Stimulated activated CD4-positive, alpha-beta T cell treated with anti-CD3 and anti-CD28 coated beads, Interleukin-15, amount 100 ng/mL, for 24 hours (primary cell): Measurements from ENCODE around the gene TBCK.
"Not testable (repeated sequence)": the region's sequence is repeated elsewhere in the genome, so short reads cannot be mapped to it uniquely, and the experiment has no call there.

ENCODE experiments used
- DNase-seq: peaks from one replicate; pipeline ENCODE4 v3.0.0-alpha.2; 2020

Gene TBCK

DNA sequence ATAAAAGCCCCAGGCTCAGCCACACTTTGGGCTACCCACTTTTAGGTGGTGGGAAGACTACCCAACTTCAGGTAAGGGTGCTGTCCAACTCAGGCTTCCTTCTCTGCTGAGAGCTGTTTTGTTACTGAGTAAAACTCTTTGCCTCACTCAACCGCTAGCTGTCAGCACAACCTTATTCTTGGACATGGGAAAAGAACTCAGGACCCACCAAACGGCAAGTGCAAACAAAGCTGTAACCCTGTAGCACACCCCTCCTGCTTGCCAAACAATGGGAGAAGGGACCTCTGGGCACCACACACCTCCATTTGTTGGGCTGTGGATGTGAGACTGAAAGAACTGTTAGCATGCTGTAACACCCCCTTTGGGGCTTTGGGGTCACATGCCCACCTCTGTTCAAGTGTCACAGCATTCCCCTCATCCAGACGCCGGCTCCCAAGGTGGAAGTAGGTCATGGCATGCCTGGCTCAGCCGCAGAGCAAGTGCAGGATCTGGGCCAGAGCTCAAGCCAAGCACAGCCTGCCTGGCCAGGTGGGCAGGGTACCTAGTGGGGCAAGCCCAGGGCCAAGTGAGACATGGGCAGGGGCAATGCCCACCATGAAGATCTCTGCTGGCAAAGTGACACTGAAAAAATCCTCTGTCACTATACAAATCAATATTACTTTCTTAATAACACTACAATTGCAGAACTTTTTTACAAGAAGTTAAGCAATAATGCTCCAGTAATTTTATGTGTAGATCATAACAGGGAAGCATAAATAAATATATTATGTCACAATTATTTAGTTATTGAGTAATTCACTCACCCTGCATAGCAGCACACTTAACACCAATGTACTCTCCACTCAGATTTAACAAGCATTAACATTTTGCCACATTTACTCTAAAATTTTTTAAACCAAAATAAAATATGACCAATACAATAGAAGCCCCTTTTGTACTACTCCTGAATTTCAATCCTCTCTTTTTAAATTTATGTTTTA lies 107.2 kb downstream of the TBCK start:
- DNase-seq = no peak

DNA sequence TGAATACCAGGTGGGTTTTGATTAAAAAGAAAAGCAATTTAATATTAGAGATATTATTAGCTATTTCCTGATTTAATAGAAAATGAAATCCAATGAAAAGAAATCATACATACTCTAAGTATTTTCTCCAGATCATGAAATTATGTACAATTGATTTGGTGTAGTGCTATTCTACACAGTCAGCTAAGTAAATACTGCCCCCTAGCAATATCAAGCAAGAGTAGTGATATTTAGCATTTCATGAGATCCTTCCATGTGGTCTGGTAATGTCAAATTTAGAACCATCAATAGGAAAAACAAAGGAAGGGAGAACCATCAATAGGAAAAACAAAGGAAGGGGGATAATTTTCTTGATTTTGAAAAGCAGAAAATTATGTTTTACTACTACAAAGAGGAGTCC lies 114.6 kb downstream of the TBCK start:
- DNase-seq = no peak

- DNase-seq = no peak
Measured at GRCh38 chr4:106195435-106195950, 120.5 kb downstream of the TBCK start.

GRCh38 chr4:106194801-106195200 lies 121.2 kb downstream of the TBCK start:
- no peak for DNase-seq

- no peak for DNase-seq
Measured at GRCh38 chr4:106192131-106192530, 123.9 kb downstream of the TBCK start.

DNA sequence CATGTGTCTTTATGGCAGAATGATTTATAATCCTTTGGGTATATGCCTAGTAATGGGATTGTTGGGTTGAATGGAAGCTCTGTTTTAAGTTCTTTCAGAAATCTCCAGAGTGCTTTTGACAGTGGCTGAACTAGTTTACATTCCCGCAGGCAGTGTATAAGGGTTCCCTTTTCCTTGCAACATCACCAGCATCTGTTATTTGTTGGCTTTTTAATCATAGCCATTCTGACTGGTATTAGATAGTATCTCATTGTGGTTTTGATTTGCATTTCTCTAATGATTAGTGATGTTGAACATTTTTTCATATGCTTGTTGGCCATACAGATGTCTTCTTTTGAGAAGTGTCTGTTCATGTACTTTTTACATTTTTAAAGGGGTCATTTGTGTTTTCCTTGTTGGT lies 129.8 kb downstream of the TBCK start:
- no peak for DNase-seq

GRCh38 chr4:106183551-106183950 lies 132.5 kb downstream of the TBCK start:
- DNase-seq = no peak

DNA sequence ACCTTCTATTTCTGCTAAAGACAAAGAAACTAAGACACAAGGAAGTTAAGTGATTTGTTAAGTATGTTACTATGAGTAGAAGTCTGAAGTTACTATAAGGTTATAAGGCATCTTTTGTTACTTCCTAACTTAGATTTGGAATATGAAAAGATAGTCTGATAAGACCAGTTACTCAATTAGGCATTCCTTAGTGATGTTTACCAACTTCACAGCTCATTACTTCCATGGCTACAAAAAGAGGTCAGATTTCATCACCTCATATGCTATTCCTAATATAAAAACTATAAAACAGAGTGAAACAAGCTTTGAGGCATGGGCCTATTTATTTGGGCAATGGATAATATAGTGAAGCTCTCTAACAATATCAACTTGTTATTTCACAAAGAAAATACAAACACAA lies 143.1 kb downstream of the TBCK start:
- DNase-seq = no peak

- DNase-seq = no peak
Measured at GRCh38 chr4:106165351-106166010, 150.5 kb downstream of the TBCK start.

DNA sequence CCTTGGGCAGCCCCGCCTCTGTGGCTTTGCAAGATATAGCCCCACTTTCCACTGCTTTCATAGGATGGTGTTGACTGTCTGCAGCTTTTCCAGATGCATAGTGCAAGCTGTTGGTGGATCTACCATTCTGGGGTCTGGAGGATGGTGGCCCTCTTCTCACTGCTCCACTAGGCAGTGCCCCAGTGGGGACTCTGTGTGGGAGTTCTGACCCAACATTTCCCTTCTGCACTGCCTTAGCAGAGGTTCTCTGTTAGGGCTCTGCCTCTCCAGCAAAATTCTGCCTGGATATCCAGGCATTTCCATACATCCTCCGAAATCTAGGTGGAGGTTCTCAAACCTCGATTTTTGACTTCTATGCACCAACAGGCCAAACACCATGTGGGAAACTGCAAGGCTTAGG lies 153.7 kb downstream of the TBCK start:
- DNase-seq = no peak

DNA sequence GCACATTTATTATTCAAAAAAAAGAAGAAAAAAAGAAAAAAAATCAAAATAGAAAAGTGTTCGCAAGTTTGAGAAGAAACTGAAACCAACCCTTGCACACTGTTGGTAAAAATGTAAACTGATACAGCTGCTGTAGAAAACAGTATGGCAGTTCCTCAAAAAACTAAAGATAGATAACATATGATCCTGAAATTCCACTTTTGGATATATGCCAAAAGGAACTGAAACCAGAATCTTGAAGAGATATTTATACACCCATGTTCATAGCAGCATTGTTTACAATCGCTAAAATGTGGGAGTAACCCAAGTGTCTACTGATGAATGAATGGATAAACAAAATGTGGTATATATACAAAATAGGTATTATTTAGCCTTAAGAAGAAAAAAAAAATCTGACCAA lies 155.4 kb downstream of the TBCK start:
- no peak for DNase-seq

- no peak for DNase-seq
Measured at GRCh38 chr4:106149911-106150310, 166.1 kb downstream of the TBCK start.

- DNase-seq = no peak
Measured at GRCh38 chr4:106149026-106149425, 167.0 kb downstream of the TBCK start.

DNA sequence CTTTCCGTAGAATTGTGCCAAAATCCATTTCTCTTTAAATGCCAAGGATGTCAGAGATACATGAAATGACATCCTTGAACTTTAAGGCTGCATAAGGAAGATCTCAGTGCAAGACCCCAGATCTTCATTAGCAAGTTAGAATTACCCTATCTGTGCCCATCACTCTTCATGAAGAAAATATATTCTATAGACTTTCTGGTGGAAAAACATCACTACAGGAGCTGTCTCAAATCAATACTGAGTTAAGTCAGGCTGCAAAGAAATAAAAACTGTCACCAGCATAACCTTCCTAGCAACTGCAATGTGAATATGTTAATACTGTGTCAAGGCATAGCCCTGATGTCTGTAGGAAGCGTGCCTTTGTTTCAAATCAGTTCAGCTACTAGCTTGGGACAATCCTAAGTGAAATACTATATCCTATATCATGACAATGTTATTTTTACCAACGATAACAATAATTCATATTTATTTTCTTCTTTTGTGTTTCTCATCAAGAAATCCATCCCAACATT lies 173.3 kb downstream of the TBCK start:
- DNase-seq = no peak

DNA sequence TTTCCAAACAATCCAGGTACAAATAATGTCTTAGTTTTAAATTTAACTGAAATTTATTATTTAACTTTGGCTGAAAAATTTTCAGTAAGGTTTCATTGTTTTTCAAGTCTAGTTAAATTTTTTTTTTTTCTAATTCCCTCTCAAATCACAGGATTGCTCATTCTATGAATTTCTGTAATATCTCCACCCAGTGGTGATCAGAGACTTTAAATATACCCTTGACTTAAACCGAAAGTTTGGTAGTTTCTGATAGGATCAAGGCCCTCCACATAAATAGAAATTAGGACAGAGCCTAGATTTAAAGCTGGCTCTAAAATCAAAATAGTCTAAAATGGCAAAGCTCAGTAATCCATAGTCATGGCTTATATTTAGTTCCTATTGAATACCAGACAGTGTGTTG lies 175.4 kb downstream of the TBCK start:
- no peak for DNase-seq

DNA sequence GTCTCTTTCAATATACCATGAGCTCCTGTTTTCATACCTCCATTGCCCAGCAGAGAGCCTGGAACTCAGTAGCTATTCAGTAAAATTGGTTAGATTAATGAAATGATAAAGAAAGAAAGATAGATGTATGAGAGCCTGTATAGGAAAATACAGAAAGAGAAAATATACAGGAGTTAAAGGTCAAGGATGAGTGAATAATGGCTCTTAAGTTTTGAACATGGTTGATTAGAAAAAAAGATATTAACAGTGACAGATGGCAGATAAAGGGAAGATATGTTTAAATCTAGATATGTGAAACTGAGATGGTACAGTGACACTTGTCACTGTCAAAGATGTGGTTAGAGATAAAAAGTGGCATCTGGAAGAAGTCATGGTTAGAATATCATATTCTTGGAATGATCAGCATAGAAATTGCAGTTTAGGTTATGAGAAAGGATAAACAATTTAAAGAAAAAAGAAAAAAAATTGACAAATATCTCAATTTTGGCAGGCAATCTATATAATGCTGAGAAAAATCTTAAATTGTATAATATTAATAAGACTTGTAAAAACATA lies 179.2 kb downstream of the TBCK start:
- DNase-seq = no peak

GRCh38 chr4:106132045-106132444 lies 184.0 kb downstream of the TBCK start:
- DNase-seq = no peak

DNA sequence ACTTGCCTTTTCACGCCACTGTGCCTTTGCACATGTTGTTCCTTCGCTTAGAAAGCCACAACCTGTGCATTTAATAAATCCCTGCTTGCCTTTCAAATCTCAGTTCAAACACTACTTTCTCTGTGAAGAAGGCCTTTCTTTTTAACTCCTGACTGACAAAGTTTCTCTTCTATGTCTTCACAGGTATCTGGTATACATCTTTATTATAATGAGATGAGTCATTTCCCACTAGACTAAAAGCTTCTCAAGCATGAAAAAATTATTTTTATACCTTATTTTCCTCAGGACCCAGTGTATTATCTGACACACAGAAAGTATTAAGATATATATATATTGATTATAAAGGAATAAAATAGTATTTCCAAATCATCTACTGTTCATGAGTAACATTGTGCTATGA lies 189.9 kb downstream of the TBCK start:
- DNase-seq = no peak

DNA sequence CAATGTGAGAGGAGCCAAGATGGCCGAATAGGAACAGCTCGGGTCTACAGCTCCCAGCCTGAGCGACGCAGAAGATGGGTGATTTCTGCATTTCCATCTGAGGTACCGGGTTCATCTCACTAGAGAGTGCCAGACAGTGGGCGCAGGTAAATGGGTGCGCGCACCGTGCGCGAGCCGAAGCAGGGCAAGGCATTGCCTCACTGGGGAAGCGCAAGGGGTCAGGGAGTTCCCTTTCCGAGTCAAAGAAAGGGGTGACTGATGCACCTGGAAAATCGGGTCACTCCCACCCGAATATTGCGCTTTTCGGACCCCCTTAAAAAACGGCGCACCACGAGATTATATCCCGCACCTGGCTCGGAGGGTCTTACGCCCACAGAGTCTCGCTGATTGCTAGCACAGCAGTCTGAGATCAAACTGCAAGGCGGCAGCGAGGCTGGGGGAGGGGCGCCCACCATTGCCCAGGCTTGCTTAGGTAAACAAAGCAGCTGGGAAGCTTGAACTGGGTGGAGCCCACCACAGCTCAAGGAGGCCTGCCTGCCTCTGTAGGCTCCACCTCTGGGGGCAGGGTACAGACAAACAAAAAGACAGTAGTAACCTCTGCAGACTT lies 196.0 kb downstream of the TBCK start:
- DNase-seq = not testable (repeated sequence)

DNA sequence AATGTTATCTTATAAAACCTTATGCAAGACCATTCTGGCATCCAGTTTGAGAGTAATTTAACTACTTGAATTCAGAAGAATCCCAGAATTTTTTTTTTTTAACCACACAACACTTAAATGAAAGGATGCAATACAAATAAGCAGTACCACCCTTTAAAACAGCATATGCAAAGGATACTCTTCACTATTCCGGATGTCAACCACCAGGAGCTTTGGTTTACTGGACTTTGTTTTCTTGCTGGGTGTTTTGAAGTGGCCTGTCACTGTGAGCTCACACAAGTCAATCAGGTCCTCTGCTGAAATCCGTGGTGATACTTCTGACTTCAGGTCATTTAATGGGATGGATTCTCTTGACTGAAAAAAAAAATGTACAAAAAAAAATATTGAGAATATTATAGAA lies 200.0 kb downstream of the TBCK start:
- no peak for DNase-seq

DNA sequence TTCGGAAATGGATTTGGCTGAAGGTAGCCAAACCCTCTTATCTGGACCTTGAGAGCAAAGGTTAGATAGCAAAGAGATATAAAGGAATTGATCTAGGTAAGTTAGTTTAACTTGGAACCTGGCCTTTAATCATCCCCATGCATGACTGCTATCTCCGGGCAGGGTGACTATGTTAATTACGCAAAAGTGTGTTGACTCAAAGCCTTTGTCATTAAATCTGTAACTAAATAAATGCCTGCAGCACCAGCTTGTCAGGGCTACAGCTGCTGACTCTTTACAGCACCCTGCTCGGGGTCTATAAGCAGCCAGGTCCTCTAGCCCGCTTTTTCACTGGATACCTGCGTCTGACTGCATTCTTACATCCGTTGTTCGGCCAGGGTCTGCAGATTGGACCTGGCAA lies 201.7 kb downstream of the TBCK start:
- DNase-seq = no peak

GRCh38 chr4:106111778-106112469 lies 204.1 kb downstream of the TBCK start:
- not testable (repeated sequence) for DNase-seq
